Testis (tissue), 2 donors: ENCODE results near the gene FA2H.

Experiments
- POLR2A ChIP-seq: fragments of 450-650 bp; IDR thresholded peaks from one replicate; pipeline ENCODE4 v1.6.1; 2017; ENCODE audit warnings: antibody characterized with exemption, mild to moderate bottlenecking, moderate library complexity
- TF ChIP-seq, protein P1 (sequence below), 3 experiments: fragments of 450-650 bp in 2 of 3; fragments of 200-600 bp in 1 of 3; sonication (generic) in 1 of 3; IDR thresholded peaks; one replicate each; pipeline ENCODE4 v1.5.1; 2016 to 2019; ENCODE audit warnings: antibody characterized with exemption in 3 of 3, mild to moderate bottlenecking in 2 of 3, moderate library complexity in 1 of 3

- TF ChIP-seq, protein P1, sequence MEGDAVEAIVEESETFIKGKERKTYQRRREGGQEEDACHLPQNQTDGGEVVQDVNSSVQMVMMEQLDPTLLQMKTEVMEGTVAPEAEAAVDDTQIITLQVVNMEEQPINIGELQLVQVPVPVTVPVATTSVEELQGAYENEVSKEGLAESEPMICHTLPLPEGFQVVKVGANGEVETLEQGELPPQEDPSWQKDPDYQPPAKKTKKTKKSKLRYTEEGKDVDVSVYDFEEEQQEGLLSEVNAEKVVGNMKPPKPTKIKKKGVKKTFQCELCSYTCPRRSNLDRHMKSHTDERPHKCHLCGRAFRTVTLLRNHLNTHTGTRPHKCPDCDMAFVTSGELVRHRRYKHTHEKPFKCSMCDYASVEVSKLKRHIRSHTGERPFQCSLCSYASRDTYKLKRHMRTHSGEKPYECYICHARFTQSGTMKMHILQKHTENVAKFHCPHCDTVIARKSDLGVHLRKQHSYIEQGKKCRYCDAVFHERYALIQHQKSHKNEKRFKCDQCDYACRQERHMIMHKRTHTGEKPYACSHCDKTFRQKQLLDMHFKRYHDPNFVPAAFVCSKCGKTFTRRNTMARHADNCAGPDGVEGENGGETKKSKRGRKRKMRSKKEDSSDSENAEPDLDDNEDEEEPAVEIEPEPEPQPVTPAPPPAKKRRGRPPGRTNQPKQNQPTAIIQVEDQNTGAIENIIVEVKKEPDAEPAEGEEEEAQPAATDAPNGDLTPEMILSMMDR (IDR thresholded peaks at IDR 0.05): no peak
- no peak for TF ChIP-seq POLR2A
These were observed 52.9 kb downstream of the FA2H start for GRCh38 chr16:74721716-74722115.
